Right lobe of liver (tissue), 6 donors: Measurements from ENCODE around the gene GIGYF2. TPM values are rescaled to one million over a fixed set of nuclear protein-coding genes. Genes with fewer than 3 reads are reported as not detected.

Experiments
- ATAC-seq, 4 donors: fragments of 200-7000 bp; cut with Tn5 transposase; one replicate each; pipeline ENCODE4 v1.9.1; 2020; ENCODE audit warnings: mild to moderate bottlenecking in 4 of 4, moderate library complexity in 4 of 4
- DNase-seq, 3 donors: peaks; one replicate each; pipeline ENCODE4 v3.0.0-alpha.2; 2020
- H3K27ac ChIP-seq, 3 donors: fragments of 200-600 bp; one replicate each; pipeline ENCODE4 v1.8.0; 2022
- H3K27me3 ChIP-seq, 2 donors: fragments of 200-600 bp; one replicate each; pipeline ENCODE4 v1.8.0; 2022
- H3K36me3 ChIP-seq, 4 donors: fragments of 200-600 bp; sonication (generic) in 1 of 4; one replicate each; pipeline versions ENCODE4 v1.5.1 to v1.8.0; 2017 to 2022; ENCODE audit warnings: control low read depth in 1 of 4
- H3K4me1 ChIP-seq, 4 donors: fragments of 200-600 bp; sonication (generic) in 1 of 4; one replicate each; pipeline versions ENCODE4 v1.5.1 to v1.8.0; 2017 to 2022; ENCODE audit warnings: control low read depth in 1 of 4
- H3K4me3 ChIP-seq, 3 donors: fragments of 200-600 bp; one replicate each; pipeline ENCODE4 v1.8.0; 2022
- H3K9me3 ChIP-seq, 4 donors: fragments of 200-600 bp; sonication (generic) in 1 of 4; one replicate each; pipeline versions ENCODE4 v1.5.1 to v1.8.0; 2017 to 2022; ENCODE audit warnings: control low read depth in 1 of 4
- POLR2A ChIP-seq: fragments of 450-650 bp; IDR thresholded peaks from one replicate; pipeline ENCODE4 v1.6.1; 2017; ENCODE audit warnings: antibody characterized with exemption, mild to moderate bottlenecking
- WGBS: methylation state at CpG from one replicate; pipeline ENCODE4 v1.1.6; 2018; ENCODE audit warnings: low coverage, low lambda C conversion rate; ENCODE audit not compliant: insufficient coverage; ENCODE audit errors: missing lambda C conversion rate; 5-methylcytosine and 5-hydroxymethylcytosine counted together
- intact Hi-C, 2 donors: fragments of 100-400 bp; cut with DNase I; formaldehyde crosslinking; loops; one replicate each; pipeline versions ENCODE4 v1.11.2 to v1.14.1; 2022
- total RNA-seq, 6 experiments: library from RNA; depleted of rRNA in 2 of 6; stranded (reverse); fragments of >200 nt in 2 of 6; fragmentation: NEBNext Ultra II Directional in 3 of 6; extraction: Animal tissue kit (Norgen Biotek cat#: 25700) in 3 of 6; gene quantifications; one replicate each; pipeline versions ENCODE4 v1.1.0 to v1.2.4, GENCODE V29; 2016 to 2023
- TF ChIP-seq, protein P1 (sequence below), 4 donors: fragments of 200-600 bp in 3 of 4; fragments of 450-650 bp in 1 of 4; IDR thresholded peaks; one replicate each; pipeline versions ENCODE4 v1.5.1 to v1.8.0; 2016 to 2022; ENCODE audit warnings: antibody characterized with exemption in 4 of 4, mild to moderate bottlenecking in 2 of 4
- donor health status: DM: no; HTN: yes; CAD: no.
- donor health status: DM: no; HTN: no; CAD: no.
- donor health status: DM: no; HTN: no; CAD: no.
- donor health status: DM: no; HTN: yes; CAD: no.
- donor health status: DM: no; HTN: yes; CAD: no.

Gene GIGYF2
- total RNA-seq, 6 experiments from 2014 or later: 25.7 to 35.0 (median 32.6) TPM

DNA sequence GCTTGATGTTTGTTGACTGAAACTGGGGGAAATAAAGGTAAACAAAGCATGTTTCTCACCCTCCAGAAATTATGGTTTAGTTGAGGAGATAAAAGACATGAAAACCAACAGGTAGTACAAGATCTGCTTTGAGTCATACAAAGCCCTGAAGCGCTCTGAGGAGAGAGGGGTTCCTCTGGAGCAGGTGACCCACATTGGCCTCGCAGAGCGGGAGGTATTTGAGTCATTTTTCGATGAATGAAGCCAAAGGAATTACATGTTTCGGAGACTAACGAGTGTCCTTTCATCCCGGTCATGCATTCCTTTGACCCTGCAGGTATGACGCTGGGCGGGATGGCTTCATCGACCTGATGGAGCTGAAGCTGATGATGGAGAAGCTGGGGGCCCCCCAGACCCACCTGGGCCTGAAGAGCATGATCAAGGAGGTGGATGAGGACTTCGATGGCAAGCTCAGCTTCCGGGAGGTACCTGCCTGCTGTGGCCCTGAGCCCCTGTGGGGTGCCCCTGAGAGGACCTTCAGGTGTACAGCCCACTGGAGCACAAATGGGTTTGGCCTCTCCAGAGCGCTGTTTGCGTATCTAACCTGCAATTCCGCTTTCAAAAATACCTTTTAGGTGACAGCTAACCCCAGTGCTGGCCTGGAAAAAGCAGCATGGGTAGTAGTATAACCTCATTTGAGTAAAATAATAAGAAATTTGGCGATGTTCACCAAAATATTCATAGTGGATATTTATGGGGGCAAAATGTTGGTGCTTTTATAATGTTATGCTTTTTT lies 34.5 kb upstream of the GIGYF2 start:
- no peak for TF ChIP-seq POLR2A
- TF ChIP-seq, protein P1, sequence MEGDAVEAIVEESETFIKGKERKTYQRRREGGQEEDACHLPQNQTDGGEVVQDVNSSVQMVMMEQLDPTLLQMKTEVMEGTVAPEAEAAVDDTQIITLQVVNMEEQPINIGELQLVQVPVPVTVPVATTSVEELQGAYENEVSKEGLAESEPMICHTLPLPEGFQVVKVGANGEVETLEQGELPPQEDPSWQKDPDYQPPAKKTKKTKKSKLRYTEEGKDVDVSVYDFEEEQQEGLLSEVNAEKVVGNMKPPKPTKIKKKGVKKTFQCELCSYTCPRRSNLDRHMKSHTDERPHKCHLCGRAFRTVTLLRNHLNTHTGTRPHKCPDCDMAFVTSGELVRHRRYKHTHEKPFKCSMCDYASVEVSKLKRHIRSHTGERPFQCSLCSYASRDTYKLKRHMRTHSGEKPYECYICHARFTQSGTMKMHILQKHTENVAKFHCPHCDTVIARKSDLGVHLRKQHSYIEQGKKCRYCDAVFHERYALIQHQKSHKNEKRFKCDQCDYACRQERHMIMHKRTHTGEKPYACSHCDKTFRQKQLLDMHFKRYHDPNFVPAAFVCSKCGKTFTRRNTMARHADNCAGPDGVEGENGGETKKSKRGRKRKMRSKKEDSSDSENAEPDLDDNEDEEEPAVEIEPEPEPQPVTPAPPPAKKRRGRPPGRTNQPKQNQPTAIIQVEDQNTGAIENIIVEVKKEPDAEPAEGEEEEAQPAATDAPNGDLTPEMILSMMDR (IDR thresholded peaks at IDR 0.05): no peak
- intact Hi-C loops: no loop called here
- Histone ChIP-seq H3K4me1 (no peaks in the 10 kb centered on the region), H3K27ac (no peak overlapping the region), H3K36me3 (no peaks in the 10 kb centered on the region), H3K27me3 (no peaks in the 10 kb centered on the region), H3K4me3 (no peak overlapping the region), H3K9me3 (no peaks in the 10 kb centered on the region)
- ATAC-seq (peak in 1 of 4 donors; percentile 17), DNase-seq (no peak)
- WGBS: 82% methylated on average over 8 of the region's 16 CpGs

DNA sequence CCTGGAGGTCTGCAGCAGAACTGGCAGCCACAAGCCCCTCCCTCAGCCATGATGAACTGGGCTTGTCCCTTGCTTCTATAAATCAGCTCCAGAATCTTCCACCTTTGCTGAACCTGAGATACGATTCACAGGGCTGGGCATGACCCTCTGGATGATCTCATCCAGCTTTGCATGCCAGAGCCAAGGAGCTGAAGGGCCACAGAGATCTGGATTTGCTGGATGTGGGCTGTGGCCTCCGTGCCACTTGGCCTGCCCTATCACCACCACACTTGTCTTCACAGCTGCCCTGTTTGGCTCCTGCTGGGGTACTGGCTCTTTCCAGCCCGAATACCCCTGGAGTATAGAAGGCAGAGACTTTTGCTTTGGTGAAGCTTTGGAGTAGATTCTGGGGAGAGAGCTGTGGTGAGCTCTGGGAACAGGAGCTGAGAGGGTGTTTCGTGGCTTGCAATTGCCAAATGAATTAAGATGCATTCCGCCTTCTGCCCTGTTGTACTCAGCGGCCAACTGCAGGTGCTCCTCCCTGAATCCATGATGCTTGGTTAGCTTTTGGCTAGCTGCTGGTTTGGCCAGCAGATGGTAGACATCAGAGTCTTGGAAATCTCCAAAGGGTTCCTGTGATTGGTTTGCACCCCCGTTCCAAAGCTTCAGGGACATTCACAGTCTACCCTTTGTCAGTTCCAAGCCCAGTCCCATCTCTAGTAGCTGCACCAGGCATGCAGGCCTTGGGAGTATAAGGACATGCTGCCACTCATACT lies 30.9 kb upstream of the GIGYF2 start:
- H3K36me3 ChIP-seq: no peaks in the 10 kb centered on the region
- H3K4me1 ChIP-seq: peaks cover 0 to 9% (median 3%) of the 10 kb centered on the region in 4 donors
- H3K9me3 ChIP-seq: no peaks in the 10 kb centered on the region
- WGBS: 62% methylated on average over 6 of the region's 7 CpGs
- intact Hi-C loops: no loop called here
- H3K4me3 ChIP-seq: no peak overlapping the region
- ATAC-seq: no peak
- DNase-seq: no peak
- H3K27ac ChIP-seq: no peak overlapping the region
- TF ChIP-seq, protein P1 (IDR thresholded peaks at IDR 0.05): no peak
- no peak for TF ChIP-seq POLR2A
- no peaks in the 10 kb centered on the region for H3K27me3 ChIP-seq

GRCh38 chr2:232667989-232668583 lies 29.0 kb upstream of the GIGYF2 start:
- Histone ChIP-seq H3K4me1 (peaks cover 0 to 9% (median 3%) of the 10 kb centered on the region in 4 donors), H3K9me3 (no peaks in the 10 kb centered on the region), H3K36me3 (no peaks in the 10 kb centered on the region), H3K27me3 (no peaks in the 10 kb centered on the region), H3K4me3 (no peak overlapping the region), H3K27ac (peak overlapping the region in 2 of 3 donors; percentile 42 to 45)
- intact Hi-C loops: no loop called here
- ATAC-seq (peak; percentile 70 to 90 (median 80)), DNase-seq (no peak)
- TF ChIP-seq POLR2A: no peak
- TF ChIP-seq, protein P1 (IDR thresholded peaks at IDR 0.05): no peak
- 53% methylated on average over 10 of the region's 10 CpGs for WGBS

GRCh38 chr2:232668805-232669444 lies 28.2 kb upstream of the GIGYF2 start:
- Histone ChIP-seq H3K27ac (peak overlapping the region in 1 of 3 donors; percentile 42), H3K36me3 (no peaks in the 10 kb centered on the region), H3K27me3 (no peaks in the 10 kb centered on the region), H3K4me1 (peaks cover 0 to 9% (median 3%) of the 10 kb centered on the region in 4 donors), H3K9me3 (no peaks in the 10 kb centered on the region), H3K4me3 (no peak overlapping the region)
- no peak for DNase-seq
- intact Hi-C loops: no loop called here
- TF ChIP-seq POLR2A: no peak
- TF ChIP-seq, protein P1 (IDR thresholded peaks at IDR 0.05): peak; percentile 12 to 48 (median 33)
- ATAC-seq: peak; percentile 23 to 54 (median 38)
- 50% methylated on average over 9 of the region's 17 CpGs for WGBS
